Endothelial cell of umbilical vein (primary cell): ENCODE data around the gene RAB11B. TPM values are rescaled to one million over a fixed set of nuclear protein-coding genes. Genes with fewer than 3 reads are reported as not detected.
"Not testable (repeated sequence)": the region's sequence is repeated elsewhere in the genome, so short reads cannot be mapped to it uniquely, and the experiment has no call there.

Experiments used
- BruUV-seq: library from RNA; stranded (reverse); fragments of 400-500 nt; replicated peaks from 2 replicates; lab custom pipeline; 2021; lab: Mats Ljungman, UMichigan
- CTCF ChIA-PET: fragments of 300-600, 350-600 bp; sonication (Branson Sonifier 250); formaldehyde crosslinking; loops from one replicate; lab custom pipeline; 2021; ENCODE audit warnings: antibody characterized with exemption, inconsistent platforms; lab: Charles Lee
- POLR2A ChIA-PET: fragments of 300-600, 350-600 bp; sonication (Branson Sonifier 250); formaldehyde crosslinking; loops from one replicate; lab custom pipeline; 2021; ENCODE audit warnings: antibody characterized with exemption, inconsistent platforms; lab: Charles Lee
- DNase-seq: peaks from one replicate; pipeline ENCODE4 v3.0.0-alpha.2; 2011; ENCODE audit warnings: low read depth, low spot score
- FAIRE-seq: peaks from 2 replicates; lab custom pipeline; 2011; peaks lifted over from hg19 to GRCh38; lab: Jason Lieb, UNC
- H2AFZ ChIP-seq: 2 replicates; pipeline ENCODE4 v1.6.0; 2012; ENCODE audit warnings: low read depth, low read length, control low read depth, inconsistent platforms
- H3K27ac ChIP-seq: 2 replicates; pipeline ENCODE4 v1.5.1; 2011; ENCODE audit warnings: low read depth, mild to moderate bottlenecking, control low read depth, low read length, moderate library complexity; ENCODE audit not compliant: insufficient read depth
- H3K27me3 ChIP-seq, 2 experiments: 2 replicates each; pipeline versions ENCODE4 v1.6.0 to v1.6.1; 2011; ENCODE audit warnings: low read length in 2 of 2, mixed read lengths in 1 of 2; ENCODE audit not compliant: control insufficient read depth in 2 of 2, insufficient read depth in 2 of 2
- H3K36me3 ChIP-seq, 2 experiments: 2 replicates in 1 of 2; 3 replicates in 1 of 2; pipeline ENCODE4 v1.5.1; 2011; ENCODE audit warnings: low read length in 2 of 2, mild to moderate bottlenecking in 1 of 2, moderate library complexity in 1 of 2; ENCODE audit not compliant: control insufficient read depth in 2 of 2, insufficient read depth in 2 of 2; ENCODE audit errors: extremely low read depth in 1 of 2
- H3K4me1 ChIP-seq: 3 replicates; pipeline ENCODE4 v1.5.1; 2011; ENCODE audit warnings: mild to moderate bottlenecking, low read length; ENCODE audit not compliant: control insufficient read depth, insufficient read depth; ENCODE audit errors: extremely low read depth
- H3K4me2 ChIP-seq: 2 replicates; pipeline ENCODE4 v1.6.1; 2011; ENCODE audit warnings: low read length, control low read depth, mixed read lengths; ENCODE audit not compliant: insufficient read depth
- H3K4me3 ChIP-seq, 3 experiments: fragments of 200-600 bp in 1 of 3; sonication (generic), shearing (Covaris generic) in 1 of 3; replicated peaks in 1 of 3; 2 replicates each; pipeline ENCODE4 v1.5.1; 2011 to 2016; ENCODE audit warnings: control low read depth in 3 of 3, low read length in 3 of 3, mild to moderate bottlenecking in 2 of 3, inconsistent platforms in 1 of 3, low read depth in 1 of 3, moderate library complexity in 1 of 3; ENCODE audit not compliant: insufficient read depth in 1 of 3
- H3K79me2 ChIP-seq: 2 replicates; pipeline ENCODE4 v1.6.0; 2012; ENCODE audit warnings: low read length, inconsistent platforms; ENCODE audit not compliant: control insufficient read depth, insufficient read depth
- H3K9ac ChIP-seq: replicated peaks from 2 replicates; pipeline ENCODE3; 2011; ENCODE audit warnings: low read length, control low read depth; ENCODE audit not compliant: insufficient read depth; ENCODE audit errors: extremely low read depth
- H3K9me1 ChIP-seq: replicated peaks from 3 replicates; pipeline ENCODE4 v1.6.0; 2011; ENCODE audit warnings: mild to moderate bottlenecking, low read length; ENCODE audit not compliant: control insufficient read depth, insufficient read depth; ENCODE audit errors: extremely low read depth
- H3K9me3 ChIP-seq: replicated peaks from 2 replicates; pipeline ENCODE4 v1.5.1; 2012; ENCODE audit warnings: low read length, inconsistent platforms; ENCODE audit not compliant: control insufficient read depth, insufficient read depth
- H4K20me1 ChIP-seq: replicated peaks from 2 replicates; pipeline ENCODE3; 2011; ENCODE audit warnings: mild to moderate bottlenecking, low read length; ENCODE audit not compliant: control insufficient read depth, insufficient read depth; ENCODE audit errors: extremely low read depth
- EZH2 ChIP-seq: IDR thresholded peaks from 2 replicates; pipeline ENCODE4 v1.6.1; 2012; ENCODE audit warnings: borderline replicate concordance, low read depth, mild to moderate bottlenecking, moderate library complexity, low read length, inconsistent platforms; ENCODE audit not compliant: severe bottlenecking
- FOS ChIP-seq: IDR thresholded peaks from 2 replicates; pipeline ENCODE4 v1.6.1; 2011; ENCODE audit warnings: mild to moderate bottlenecking, low read length, moderate library complexity, borderline replicate concordance; ENCODE audit not compliant: insufficient read depth
- GATA2 ChIP-seq: IDR thresholded peaks from 2 replicates; pipeline ENCODE4 v1.7.0; 2011; ENCODE audit warnings: low read depth, mild to moderate bottlenecking, moderate library complexity, mixed read lengths, low read length; ENCODE audit not compliant: insufficient read length, insufficient read depth
- JUN ChIP-seq: IDR thresholded peaks from 2 replicates; pipeline ENCODE4 v1.6.1; 2011; ENCODE audit warnings: borderline replicate concordance, low read depth; ENCODE audit not compliant: insufficient read length, insufficient read depth
- MYC ChIP-seq: IDR thresholded peaks from one replicate; pipeline ENCODE4 v1.6.1; 2011; ENCODE audit warnings: mild to moderate bottlenecking, low read depth, low read length
- POLR2A ChIP-seq: IDR thresholded peaks from 2 replicates; pipeline ENCODE4 v1.6.1; 2012; ENCODE audit warnings: low read depth, mild to moderate bottlenecking, control low read depth, low read length
- POLR2AphosphoS5 ChIP-seq: IDR thresholded peaks from 2 replicates; pipeline ENCODE4 v1.6.1; 2012; ENCODE audit warnings: low read depth, mild to moderate bottlenecking, control low read depth, low read length, moderate library complexity; ENCODE audit not compliant: insufficient read depth
- dilution Hi-C: fragments of 300-500 bp; cut with MboI; formaldehyde crosslinking; loops from one replicate; pipeline ENCODE4 v1.15.0; 2019; ENCODE audit warnings: low sequenced_read_pairs; ENCODE audit not compliant: extremely low pct_ligation_motif_present
- intact Hi-C: fragments of 100-400 bp; cut with micrococcal nuclease; formaldehyde crosslinking; loops from one replicate; pipeline ENCODE4 v1.10.0; 2022
- polyA plus RNA-seq, 4 experiments: library from polyadenylated mRNA; depleted of rRNA in 3 of 4; stranded (reverse) in 3 of 4; unstranded in 1 of 4; fragments of >200 nt; gene quantifications; 2 replicates each; pipeline versions ENCODE4 v1.2.1 to v1.2.3, GENCODE V29; 2011 to 2012; ENCODE audit warnings: missing spikeins in 1 of 4
- total RNA-seq: library from RNA; stranded (reverse); gene quantifications from 2 replicates; pipeline ENCODE4 v1.2.3, GENCODE V29; 2021
- TF ChIP-seq, protein P1 (sequence below), 2 donors: IDR thresholded peaks; 1 replicate in 1 of 2; 2 replicates in 1 of 2; pipeline ENCODE4 v1.5.1; 2011; ENCODE audit warnings: low read length in 2 of 2, mild to moderate bottlenecking in 2 of 2, moderate library complexity in 2 of 2, control low read depth in 1 of 2, inconsistent platforms in 1 of 2, low read depth in 1 of 2; ENCODE audit not compliant: insufficient read depth in 1 of 2; ENCODE audit errors: extremely low read depth in 1 of 2
- TF ChIP-seq, protein P2 (sequence below): IDR thresholded peaks from 2 replicates; pipeline ENCODE4 v1.6.1; 2011; ENCODE audit not compliant: insufficient read depth, insufficient read length

Gene RAB11B
- total and polyA plus RNA-seq, 2 donors (not counting 3 experiments of a cell fraction or from before 2014, with no cell fraction given), result 74.1 to 99.8 TPM

DNA sequence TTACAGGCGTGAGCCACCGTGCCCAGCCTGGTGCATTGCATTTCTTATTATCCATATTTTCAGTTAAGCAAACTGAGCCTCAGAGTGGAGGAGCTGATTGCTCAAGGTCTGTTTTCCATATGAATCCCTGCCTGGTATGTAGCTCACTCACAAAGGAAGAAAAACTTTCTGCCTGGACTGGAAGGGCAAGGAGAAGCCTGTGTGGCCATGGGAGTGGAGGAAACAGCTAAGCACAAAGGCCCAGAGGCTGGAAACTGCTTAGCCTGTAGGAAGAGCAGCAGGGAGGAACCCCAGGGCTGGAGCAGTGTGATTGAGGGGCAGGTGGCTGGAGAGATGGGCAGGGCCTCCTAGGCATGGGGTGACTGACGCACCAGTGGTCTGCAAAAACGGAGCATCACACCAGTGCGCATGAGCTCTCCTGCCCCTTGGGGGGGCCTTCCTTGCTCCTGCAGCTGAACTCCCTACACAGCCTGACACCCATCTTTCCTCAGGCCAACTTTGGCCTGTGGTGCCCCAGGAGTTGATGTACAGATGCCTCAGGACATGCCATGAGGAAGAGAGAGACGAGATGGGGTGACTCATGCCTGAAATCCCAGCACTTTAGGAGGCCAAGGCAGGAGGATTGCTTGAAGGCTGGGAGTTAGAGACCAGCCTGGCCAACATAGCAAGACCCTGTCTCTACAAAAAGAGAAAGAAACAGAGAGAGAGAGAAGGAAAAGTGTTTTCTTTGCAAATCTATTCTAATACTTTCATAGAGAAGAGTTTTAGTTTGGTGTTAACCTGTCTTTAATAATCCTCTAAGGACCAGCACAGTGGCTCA lies 51.8 kb downstream of the RAB11B start:
- dilution Hi-C loops (no loop called here), intact Hi-C loops (no loop called here)
- peaks cover 0 to 6% of the 10 kb centered on the region in 2 experiments for H3K36me3 ChIP-seq
- H3K4me1 ChIP-seq, result peaks cover 16% of the 10 kb centered on the region
- BruUV-seq, result no TSS peak
- FAIRE-seq (peak; percentile 15), DNase-seq (no peak)
- TF ChIP-seq POLR2A, result no peak
- no peak for TF ChIP-seq JUN
- TF ChIP-seq, protein P1, sequence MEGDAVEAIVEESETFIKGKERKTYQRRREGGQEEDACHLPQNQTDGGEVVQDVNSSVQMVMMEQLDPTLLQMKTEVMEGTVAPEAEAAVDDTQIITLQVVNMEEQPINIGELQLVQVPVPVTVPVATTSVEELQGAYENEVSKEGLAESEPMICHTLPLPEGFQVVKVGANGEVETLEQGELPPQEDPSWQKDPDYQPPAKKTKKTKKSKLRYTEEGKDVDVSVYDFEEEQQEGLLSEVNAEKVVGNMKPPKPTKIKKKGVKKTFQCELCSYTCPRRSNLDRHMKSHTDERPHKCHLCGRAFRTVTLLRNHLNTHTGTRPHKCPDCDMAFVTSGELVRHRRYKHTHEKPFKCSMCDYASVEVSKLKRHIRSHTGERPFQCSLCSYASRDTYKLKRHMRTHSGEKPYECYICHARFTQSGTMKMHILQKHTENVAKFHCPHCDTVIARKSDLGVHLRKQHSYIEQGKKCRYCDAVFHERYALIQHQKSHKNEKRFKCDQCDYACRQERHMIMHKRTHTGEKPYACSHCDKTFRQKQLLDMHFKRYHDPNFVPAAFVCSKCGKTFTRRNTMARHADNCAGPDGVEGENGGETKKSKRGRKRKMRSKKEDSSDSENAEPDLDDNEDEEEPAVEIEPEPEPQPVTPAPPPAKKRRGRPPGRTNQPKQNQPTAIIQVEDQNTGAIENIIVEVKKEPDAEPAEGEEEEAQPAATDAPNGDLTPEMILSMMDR (IDR thresholded peaks at IDR 0.05; ENCODE audit: extremely low read depth in 1 of 2, insufficient read depth in 1 of 2, low read depth in 1 of 2, low read length in 2 of 2), result no peak
- TF ChIP-seq POLR2AphosphoS5, result no peak
- TF ChIP-seq, protein P2, sequence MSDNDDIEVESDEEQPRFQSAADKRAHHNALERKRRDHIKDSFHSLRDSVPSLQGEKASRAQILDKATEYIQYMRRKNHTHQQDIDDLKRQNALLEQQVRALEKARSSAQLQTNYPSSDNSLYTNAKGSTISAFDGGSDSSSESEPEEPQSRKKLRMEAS, result no peak
- no peak for TF ChIP-seq EZH2
- TF ChIP-seq GATA2, result no peak
- no peak for TF ChIP-seq MYC
- no peak for TF ChIP-seq FOS
- CTCF ChIA-PET, result interaction anchor here (1.0 to 1.2 kb wide), 4 partner anchors 9 to 29 kb away, joined by 3 to 5 read pairs (median 4); partner anchors contain the start of gene MARCHF2
- no peaks in the 10 kb centered on the region for H3K9me1 ChIP-seq
- no peak overlapping the region for H3K4me2 ChIP-seq
- POLR2A ChIA-PET, result no interaction called here
- H3K4me3 ChIP-seq, result no peak overlapping the region
- H3K9ac ChIP-seq, result no peak overlapping the region
- no peak overlapping the region for H2AFZ ChIP-seq
- H3K79me2 ChIP-seq, result peaks cover 21% of the 10 kb centered on the region
- no peak overlapping the region for H3K27ac ChIP-seq
- no peaks in the 10 kb centered on the region for H3K9me3 ChIP-seq
- no peaks in the 10 kb centered on the region for H3K27me3 ChIP-seq
- H4K20me1 ChIP-seq, result peaks cover 7% of the 10 kb centered on the region

DNA sequence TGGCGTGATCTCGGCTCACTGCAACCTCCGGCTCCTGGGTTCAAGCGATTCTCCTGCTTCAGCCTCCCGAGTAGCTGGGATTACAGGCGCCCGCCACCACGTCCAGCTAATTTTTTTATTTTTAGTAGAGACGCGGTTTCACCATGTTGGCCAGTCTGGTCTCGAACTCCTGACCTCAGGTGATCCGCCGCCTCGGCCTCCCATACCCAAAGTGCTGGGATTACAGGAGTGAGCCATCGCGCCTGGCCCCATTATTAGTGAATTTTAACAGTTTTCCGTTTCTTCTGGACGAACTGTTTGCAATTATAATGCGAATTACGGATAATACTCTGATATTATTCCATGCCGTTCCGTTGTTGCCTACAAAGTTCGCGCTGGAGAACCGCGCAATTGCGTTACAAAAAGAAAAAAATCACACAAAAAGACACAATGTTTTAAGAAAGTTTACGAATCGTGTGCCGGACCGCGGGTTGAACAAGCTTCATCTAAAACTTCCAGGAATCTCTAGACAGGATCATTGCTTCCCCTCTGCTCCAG lies 54.0 kb downstream of the RAB11B start:
- DNase-seq, FAIRE-seq, H3K9me3 ChIP-seq, H3K27me3 ChIP-seq, dilution Hi-C loops, H3K9me1 ChIP-seq: not testable (repeated sequence)
- intact Hi-C loops, result loop anchor here (1.0 to 2.0 kb wide), 4 partner anchors 21 to 89 kb away; partner anchors contain the start of gene MARCHF2
- H3K36me3 ChIP-seq, result peaks cover 0 to 11% of the 10 kb centered on the region in 2 experiments
- H3K4me2 ChIP-seq, result peak overlapping the region; percentile 98
- H3K9ac ChIP-seq, result peak overlapping the region; percentile 99
- H3K27ac ChIP-seq, result peak overlapping the region; percentile 93
- peaks cover 44% of the 10 kb centered on the region for H3K79me2 ChIP-seq
- POLR2A ChIA-PET, result interaction anchor here (0.8 to 1.2 kb wide), 5 partner anchors 20 to 438 kb away, joined by 3 to 13 read pairs (median 11); partner anchors contain the start of genes MARCHF2 and RAB11B
- BruUV-seq, result TSS peak; percentile 73
- peaks cover 20% of the 10 kb centered on the region for H4K20me1 ChIP-seq
- H3K4me3 ChIP-seq, result peak overlapping the region; percentile 81 to 86 (median 84)
- H3K4me1 ChIP-seq, result peaks cover 25% of the 10 kb centered on the region
- H2AFZ ChIP-seq, result peak overlapping the region; percentile 98
- CTCF ChIA-PET, result interaction anchor here (0.8 to 1.6 kb wide), 7 partner anchors 12 to 89 kb away, joined by 3 to 16 read pairs (median 6); partner anchors contain the start of gene MARCHF2
